Gastroesophageal sphincter (tissue), 3 donors: ENCODE results near the gene PCBD2.

Experiments
- POLR2A ChIP-seq, 2 donors: fragments of 450-650 bp; IDR thresholded peaks; one replicate each; pipeline ENCODE4 v1.6.1; 2017; ENCODE audit warnings: antibody characterized with exemption in 2 of 2, mild to moderate bottlenecking in 2 of 2, moderate library complexity in 1 of 2
- TF ChIP-seq, protein P1 (sequence below), 4 experiments: fragments of 200-600 bp in 2 of 4; fragments of 450-650 bp in 2 of 4; sonication (generic) in 1 of 4; IDR thresholded peaks; one replicate each; pipeline ENCODE4 v1.5.1; 2017 to 2019; ENCODE audit warnings: antibody characterized with exemption in 4 of 4, mild to moderate bottlenecking in 2 of 4, moderate library complexity in 2 of 4

DNA sequence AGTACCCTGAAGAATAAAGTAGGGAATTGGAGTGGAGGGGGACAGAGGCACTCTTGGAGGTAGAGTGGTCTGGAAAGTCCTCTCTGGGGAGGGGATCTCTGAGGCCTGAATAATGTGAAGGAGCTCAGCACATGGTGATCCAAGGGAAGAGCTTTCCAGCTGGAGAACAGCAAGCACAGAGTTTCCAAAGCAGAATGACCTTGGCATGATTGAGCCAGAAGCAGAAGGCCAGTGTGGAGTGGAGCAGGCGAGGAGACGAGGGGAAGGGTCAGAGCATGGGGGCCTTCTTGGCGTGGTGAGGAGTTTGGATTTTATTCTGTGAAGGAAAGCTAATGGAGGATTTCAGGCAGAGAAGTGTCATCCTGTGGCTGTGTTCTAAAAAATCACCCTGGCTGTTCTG, 8.3 kb downstream of the PCBD2 start:
- TF ChIP-seq, protein P1, sequence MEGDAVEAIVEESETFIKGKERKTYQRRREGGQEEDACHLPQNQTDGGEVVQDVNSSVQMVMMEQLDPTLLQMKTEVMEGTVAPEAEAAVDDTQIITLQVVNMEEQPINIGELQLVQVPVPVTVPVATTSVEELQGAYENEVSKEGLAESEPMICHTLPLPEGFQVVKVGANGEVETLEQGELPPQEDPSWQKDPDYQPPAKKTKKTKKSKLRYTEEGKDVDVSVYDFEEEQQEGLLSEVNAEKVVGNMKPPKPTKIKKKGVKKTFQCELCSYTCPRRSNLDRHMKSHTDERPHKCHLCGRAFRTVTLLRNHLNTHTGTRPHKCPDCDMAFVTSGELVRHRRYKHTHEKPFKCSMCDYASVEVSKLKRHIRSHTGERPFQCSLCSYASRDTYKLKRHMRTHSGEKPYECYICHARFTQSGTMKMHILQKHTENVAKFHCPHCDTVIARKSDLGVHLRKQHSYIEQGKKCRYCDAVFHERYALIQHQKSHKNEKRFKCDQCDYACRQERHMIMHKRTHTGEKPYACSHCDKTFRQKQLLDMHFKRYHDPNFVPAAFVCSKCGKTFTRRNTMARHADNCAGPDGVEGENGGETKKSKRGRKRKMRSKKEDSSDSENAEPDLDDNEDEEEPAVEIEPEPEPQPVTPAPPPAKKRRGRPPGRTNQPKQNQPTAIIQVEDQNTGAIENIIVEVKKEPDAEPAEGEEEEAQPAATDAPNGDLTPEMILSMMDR (IDR thresholded peaks at IDR 0.05), result no peak
- no peak for TF ChIP-seq POLR2A (IDR thresholded peaks at IDR 0.05)
